ENCODE data around the gene CHIA.

The CHIA gene

DNA sequence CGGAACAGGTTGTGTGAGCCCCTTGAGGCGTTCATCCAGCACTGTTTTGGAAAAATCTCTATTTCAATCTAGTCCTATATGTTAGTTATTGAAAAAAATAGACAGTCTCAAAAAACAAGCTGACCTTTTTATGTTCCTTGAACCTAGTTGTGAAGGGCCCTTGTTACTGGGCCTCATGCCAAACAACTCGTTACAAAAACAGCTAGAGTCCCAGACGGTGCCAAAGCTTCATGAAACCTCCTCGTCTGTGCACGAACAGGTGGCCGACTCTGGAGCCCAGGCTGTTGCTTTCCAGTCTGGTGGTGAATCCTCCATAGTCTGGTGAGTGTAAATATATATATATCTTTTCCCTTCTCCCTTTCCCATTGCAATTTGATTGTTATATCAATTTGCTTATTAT, at the start of gene CHIA:
Gene CHIA (plus strand): TSS at position 222 of the 400 bp plus-strand sequence. CDS start 19,617 bp downstream, outside the sequence.
- DNase-seq (ENCODE audit: low read depth in 2 of 2), result no peak

DNA sequence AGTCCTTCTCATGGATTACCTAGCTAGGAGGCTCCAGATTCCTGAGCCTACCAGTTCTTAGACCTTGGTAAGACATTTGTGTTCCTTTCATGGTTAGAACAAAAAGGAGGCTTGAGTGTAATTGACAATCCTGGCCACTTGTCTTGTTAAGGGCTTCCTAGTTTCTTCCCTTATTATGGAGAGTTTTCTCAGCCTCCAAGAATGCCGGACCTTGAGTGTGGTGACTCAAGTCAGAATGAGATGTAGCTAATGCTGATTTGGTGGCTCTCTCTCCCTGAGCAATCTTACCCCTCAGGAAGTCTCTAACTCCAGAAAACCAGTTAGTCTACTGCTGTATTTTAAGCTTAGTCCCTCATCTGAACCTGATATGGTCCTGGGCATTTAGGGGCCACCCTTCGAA, 48.9 kb upstream of the CHIA start:
- DNase-seq (ENCODE audit: low read depth in 2 of 2), result no peak

DNA sequence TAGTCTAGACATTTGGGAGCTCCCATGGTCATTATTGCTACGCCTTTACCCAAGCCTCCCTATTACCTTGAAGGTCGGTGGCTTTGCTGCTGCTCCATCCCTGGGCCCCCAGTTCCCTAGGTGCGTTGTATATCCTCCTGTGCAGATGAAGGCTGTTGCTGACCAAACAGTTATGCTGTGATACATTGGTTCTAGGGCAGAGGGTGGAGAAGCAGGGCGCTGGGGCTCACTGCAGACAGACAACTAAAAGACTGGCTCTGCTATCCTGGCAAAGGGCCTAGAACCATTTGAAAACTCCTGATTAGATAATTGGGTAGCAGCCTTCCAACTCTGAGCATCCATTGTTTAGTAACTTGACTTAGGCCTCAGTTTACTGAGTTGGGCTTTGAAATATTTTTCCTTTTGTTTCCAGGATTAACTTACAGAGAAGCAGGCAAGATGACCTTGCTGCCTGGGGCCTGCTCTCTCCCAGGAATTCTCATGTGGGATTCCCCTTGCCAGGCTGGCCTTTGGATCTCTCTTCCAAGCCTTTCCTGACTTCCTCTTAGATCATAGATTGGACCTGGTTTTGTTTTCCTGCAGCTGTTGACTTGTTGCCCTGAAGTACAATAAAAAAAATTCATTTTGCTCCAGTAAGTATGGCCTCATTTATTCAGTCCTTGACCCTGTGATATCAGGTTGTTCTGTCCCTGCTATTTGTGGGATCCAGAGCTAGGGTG, 47.7 kb upstream of the CHIA start:
- DNase-seq (ENCODE audit: low read depth in 2 of 2), result no peak

DNA sequence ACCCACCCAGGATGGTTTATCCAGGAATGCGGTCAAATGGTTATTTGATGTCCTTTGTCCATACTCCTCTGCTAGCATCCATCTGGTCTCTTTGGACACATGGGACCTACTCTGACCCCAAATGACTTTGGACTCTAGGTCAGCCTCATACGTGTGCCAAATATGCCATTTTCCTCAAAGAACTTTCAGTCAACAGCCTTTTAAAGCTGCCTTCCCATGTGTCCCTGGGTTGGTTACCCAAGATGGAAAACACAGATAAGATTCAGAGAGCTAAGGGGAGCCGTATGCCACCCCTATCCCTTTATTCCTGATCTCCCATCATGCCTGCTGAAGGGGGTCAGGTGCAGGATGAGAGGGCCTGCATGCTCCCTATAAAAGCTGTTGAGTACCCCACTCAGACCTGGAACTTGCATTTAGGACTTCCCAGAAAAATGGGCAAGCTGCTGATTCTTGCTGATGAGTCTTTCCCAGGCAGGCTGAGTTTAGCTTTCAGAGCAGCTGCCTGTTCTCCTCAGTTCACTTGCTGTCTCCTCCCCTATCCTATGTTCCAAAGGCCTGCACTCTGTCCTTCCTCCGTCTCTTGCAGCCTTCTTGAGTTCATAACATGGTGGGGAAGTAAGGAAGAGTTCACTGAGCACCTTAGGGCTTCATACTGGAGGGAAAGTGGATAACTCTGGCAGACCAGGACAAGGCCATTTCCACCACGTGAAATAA, 43.4 kb upstream of the CHIA start:
- no peak for DNase-seq (ENCODE audit: low read depth in 2 of 2)

DNA sequence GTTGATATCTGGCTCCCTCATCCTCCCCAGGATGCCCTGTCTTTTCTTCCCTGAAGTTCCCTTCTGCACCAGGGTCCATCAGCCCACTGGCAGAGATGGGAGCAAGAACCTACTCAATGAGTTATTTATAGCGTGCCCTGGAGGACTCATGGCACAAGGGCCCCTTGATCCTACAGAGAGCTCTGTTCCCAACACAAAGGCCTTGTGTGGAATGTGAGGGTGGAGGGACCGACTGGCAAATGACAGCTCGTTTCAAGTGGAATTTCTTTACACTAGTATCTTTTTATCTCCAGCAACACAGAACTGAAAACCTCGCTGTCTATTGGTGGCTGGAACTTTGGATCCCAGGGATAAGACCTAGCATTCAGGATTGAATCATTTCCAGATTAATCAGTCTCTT, 40.7 kb upstream of the CHIA start:
- DNase-seq (ENCODE audit: low read depth in 2 of 2), result no peak

DNA sequence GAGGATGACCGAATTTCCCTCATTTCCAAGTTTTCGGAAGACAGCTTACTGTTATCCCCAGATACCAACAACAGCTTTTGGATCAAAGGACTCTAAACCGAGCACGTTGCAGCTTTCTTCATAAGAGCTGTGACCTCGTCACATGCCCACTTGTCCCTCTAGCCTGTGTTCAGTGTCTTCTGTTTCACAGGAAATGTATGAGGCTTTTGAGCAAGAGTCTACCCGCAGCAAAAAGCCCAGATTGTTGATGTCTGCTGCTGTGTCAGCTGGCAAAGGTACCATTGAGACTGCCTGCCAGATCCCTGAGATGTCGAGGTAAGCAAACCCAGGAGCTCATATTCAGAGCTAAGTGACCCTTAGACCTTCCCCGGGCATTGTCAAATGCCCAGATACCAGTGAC, 39.1 kb upstream of the CHIA start:
- DNase-seq (ENCODE audit: low read depth in 2 of 2), result no peak

DNA sequence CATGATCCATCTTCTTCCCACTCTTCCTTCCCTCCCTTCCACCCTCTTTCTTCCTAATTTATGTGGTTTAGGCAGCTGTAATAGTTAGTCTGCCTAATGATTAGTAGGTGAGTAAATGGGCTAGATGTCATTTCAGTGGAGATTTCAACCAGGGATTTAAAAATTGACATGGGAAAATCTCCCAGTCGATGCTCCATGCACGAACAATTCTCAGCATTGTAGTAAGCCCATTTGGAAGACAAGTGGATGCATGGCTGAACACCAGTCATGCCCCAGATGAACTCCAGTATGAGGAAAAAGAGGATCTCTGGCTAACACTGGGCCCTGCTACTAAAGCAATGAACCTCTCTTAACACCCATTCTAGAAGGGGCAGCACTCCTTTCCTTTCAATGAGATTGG, 37.9 kb upstream of the CHIA start:
- no peak for DNase-seq (ENCODE audit: low read depth in 2 of 2)

DNA sequence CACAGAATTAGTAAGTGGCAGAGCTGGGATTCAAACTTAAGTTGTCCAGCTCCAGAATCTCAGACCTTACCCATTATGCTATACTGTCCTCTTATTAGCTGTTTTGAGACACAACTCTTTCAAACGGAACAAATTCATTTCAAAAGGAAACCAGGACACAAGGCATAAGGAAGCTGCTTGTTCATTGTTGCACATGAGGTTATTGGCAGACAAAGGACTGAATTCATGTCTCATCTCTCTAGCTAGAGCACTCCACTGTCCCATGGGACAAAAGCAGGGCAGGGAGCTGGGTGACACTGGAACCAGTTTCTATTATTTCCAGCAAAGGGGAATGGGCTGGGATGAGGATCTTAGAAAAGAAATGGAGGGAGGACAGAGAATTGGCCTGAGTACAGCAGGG, 36.8 kb upstream of the CHIA start:
- DNase-seq (ENCODE audit: low read depth in 2 of 2), result no peak

DNA sequence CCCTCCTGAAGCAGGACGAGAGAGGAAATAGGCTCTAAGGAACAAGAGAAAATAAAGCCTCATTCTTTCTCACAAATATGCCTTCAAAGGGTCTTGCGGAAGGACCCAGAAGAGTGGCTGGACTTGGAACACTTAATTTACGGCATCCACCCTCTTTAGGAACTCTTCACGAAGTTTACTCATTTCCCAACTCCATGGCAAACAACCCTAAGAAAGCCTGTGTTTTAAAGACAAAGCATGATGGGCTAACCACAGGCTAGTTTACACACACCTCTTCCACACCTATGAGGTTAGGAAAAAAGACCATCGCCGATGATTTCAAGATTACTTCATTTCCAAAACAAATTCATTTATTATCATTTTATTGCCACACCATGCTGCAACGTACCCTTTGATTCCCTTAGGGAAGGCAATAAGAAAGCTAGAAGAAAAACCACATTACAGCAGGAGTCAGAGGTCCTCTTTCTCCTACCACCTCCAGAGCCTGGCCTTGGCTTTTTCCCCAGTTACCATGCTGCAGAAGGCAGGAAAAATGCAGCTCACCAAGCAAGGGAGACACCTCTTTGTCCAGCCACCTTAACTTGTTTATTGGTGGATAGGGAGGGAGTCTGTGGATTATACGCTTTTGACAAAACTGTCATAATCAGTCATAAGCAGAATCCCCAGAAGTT, 33.5 kb upstream of the CHIA start:
- no peak for DNase-seq (ENCODE audit: low read depth in 2 of 2)

DNA sequence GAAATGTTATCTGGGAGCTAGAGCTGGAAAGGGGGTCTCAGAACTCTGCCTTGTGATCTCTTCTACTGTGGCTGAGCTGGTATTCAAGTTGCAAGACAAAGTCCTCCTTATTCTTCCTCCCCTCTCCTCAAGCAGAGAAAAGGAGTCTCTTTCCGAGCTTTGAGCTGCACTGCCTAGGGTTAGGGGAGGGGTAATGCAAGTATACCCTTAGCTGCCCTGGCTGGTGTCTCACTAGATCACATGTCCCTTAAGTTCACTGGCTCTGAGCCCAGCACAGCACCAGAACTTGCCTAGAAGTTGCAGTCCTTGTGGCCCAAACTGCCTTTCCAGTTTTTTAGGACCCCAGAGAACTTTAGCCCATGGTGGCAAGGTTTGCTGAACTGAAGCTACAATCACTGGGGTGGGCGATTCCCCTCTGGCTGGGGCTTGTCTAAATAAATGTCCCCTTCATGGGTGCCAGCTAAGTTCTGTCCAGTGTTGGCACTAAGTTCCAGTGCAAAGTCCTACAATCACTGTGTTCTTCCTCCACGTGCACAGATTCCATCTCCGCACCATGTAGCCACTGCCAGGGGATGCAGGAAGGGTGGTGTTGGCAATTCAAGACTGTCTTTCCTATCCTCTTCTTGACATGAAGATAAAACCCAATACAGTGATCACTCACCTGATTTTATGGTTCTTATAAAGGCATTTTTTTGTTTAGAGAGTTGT, 22.7 kb upstream of the CHIA start:
- DNase-seq (ENCODE audit: low read depth in 2 of 2), result no peak

DNA sequence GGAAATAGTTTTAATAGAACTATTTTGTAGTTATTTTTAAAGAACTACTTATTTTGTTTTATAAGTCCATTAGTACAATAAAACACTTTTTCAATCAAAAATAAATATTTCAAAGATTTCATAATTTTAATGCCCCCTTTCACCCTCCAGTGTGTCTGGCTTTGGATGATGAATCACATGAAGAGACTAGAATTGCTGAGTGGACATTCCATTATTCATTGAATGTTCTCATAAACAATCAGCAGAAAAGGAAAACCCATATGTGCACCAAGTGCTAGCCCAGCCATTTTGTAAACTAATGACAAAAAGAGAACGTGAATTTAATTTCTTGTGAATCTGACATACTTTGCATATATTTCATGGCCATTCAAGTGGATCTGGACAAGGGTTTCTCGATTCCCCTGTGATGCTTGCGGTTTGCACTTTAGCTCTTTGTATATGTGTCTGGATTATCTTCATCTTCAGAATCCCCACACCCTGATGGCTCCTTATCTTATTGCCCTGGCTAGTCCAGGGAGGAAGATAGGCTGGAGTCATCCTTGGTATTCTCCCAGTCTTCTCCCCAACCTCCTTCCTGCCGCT, 20.7 kb upstream of the CHIA start:
- DNase-seq (ENCODE audit: low read depth in 2 of 2), result no peak

DNA sequence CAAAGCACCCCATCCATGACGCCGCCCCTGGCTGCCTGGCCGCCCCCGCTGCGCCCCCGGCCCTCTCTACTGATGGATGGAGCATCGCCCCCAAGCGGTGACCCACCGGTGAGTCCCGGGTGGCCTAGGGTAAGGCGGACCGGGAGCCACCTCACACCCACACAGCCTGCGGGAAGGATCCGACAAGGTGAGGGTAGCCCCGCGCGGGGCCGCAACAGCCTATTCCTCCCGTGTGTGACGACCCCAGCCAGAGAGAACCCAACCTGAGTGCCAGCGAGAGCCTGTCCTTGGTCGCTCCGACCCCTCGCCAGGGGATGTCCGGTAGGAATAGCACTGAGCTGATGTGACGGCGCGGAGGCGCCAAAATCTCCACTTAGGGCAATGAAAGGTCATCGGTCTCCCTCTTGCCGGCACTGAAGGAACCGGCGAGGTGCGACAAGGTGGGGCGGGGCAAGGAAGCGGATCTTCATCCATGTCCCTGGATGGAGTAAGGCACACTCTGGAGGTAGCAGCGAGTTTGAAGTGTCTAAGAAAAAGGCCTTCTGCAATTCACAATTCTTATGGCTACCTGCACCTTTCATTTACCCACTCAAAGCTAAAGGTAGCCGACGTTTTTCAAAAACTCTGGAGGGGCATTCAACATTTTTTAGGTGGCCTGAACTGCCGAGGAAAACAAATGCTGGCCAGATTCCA, 19.7 kb upstream of the CHIA start:
- no peak for DNase-seq (ENCODE audit: low read depth in 2 of 2)

DNA sequence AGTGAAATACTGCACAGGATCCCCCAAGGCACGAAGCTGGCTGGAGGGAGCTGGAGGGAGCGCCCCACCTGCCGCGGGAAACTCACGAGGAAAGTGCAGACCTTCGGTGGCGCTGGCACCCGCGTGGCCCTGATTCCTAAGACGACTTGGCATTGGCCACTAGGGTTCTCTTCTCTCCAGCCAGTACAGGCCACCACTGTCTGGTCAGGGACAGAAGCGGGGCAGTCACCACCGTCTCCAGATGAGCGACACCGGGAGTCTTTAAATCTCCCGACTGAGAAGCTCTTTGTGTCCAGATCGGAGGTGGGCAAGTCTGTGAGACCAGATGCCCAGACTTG, 19.2 kb upstream of the CHIA start:
- no peak for DNase-seq (ENCODE audit: low read depth in 2 of 2)

DNA sequence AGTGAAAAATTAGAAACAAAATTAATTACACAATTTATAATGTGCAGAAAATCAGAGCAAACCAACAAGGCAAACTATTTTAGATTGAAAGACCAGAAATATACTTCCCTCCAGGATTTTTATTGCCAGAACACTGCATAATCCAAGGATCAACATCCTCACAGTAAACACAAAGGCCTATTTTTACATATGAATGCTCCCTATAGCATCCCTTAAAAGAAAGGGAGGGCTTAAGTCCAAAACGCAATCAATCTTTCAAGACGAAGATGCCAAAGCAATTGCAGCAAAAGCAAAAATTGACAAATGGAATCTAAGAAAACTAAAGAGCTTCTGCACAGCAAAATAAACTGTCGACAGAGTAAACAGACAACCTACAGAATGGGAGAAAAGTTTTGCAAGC, 18.6 kb upstream of the CHIA start:
- no peak for DNase-seq (ENCODE audit: low read depth in 2 of 2)

DNA sequence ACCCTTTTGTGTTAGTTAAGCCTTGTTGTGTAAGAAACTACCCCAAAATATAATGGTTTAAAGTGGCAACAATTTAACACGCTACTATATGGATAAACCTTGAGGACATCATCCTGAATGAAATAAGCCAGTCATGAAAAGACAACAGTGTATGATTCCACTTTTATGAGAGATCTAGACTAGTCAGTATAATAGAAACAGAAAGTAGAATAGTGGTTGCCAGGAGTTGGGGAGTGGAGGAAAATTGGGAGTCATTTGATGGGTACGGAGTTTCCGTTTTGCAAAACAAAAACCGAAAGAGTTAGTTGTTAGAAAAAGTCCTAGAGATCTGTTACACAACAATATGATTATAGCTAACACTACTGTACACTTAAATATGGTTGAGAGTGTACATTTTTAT, 16.0 kb upstream of the CHIA start:
- no peak for DNase-seq (ENCODE audit: low read depth in 2 of 2)

DNA sequence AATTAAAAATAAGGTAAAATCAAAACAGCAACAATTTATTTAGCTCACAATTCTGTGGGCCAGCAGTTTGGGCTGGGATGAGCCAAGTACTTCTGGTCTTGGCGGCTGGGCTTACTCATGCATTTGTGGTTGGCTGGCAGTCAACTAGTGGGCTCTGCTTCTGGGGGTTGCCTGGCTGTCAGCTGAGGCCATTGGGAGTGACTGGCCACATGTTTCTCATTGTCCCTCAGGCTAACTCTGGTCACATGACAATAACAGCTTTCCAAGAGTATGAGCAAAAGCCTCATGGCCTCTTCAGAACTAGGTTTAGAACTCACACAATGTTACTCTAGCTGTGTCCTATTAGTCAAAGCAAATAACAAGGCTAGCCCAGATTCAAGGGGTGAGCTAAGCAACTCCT, 15.6 kb upstream of the CHIA start:
- no peak for DNase-seq (ENCODE audit: low read depth in 2 of 2)

DNA sequence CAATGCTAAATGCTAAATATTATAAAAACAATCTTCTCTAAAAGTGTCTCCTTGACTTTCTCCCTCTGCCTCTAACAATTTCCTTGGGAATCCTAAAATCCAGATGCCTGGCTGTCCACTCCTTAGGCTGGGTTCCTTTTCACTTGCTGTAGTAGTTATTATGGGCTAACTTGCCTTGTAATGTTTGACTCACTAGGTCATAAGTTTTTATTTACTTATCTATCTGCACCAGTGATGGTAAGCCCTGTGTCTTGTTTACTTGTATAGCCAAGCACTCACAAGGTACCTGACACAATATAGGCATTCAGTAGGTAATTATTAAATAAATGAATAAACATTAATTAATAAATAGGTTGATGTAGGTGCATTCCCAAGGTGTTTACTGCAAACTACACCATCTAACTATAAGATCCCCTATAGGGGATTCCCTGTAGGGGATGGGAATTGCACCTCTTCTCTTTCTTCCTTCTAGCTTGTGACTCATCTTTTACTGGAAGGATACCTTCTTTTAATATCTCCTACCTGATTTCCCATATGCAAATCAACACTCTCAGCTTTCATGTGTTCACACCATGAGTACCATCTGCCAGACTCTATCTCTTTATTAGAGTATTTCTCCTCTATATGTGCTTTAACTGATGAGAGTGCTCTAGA, 14.7 kb upstream of the CHIA start:
- no peak for DNase-seq (ENCODE audit: low read depth in 2 of 2)

DNA sequence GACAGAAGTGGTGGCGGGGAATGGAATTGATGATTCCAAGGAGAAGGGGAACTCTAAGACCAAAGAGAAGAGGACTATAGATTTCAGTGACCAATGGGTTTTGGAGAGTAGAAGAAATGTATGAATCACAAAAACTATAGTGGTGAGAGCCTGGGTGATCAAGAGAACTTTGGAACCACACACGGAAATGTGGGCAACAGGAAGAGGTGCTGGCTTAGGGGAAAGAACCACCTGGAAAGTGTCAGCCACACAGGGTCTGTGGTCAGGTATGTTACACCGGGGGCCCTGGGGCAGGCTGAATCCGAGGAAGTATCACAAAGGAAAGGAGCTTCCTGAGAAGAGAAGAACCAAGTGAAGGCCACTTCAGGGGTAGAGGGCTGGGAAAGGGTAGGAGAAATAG, 11.5 kb upstream of the CHIA start:
- no peak for DNase-seq (ENCODE audit: low read depth in 2 of 2)

DNA sequence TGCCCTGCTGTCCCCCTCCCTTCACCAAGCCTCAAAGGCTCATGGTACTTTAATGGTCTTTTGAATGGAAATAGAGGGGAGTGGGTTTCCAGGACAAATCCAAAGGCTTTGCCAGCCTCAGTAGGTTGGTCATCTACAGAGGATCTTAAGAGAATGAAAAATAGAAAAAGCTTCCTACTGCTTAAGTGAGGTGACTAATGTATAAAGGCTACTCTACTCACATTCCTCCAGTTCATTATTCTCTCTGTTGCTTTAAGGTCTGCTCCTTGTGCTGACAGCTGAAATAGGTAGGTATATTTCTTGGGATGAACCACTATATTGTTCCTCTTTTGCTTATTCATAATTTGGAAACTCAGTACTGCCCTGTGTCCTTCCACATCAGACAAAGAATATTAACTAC, 10.4 kb upstream of the CHIA start:
- DNase-seq (ENCODE audit: low read depth in 2 of 2), result no peak

DNA sequence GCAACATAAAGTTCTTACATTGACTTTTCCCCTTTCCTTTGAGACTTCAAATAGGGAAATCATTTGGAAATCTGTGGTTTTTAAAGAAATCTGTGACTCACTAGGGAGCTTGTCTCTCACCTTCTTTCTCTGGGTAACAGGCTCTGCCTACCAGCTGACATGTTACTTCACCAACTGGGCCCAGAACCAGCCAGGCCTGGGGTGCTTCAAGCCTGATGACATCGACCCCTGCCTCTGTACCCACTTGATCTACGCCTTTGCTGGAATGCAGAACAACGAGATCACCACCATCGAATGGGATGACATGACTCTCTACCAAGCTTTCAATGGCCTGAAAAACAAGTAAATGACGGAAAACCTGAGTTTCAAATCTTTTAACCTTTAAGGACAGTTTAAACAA, 9.2 kb upstream of the CHIA start:
- DNase-seq (ENCODE audit: low read depth in 2 of 2), result no peak

DNA sequence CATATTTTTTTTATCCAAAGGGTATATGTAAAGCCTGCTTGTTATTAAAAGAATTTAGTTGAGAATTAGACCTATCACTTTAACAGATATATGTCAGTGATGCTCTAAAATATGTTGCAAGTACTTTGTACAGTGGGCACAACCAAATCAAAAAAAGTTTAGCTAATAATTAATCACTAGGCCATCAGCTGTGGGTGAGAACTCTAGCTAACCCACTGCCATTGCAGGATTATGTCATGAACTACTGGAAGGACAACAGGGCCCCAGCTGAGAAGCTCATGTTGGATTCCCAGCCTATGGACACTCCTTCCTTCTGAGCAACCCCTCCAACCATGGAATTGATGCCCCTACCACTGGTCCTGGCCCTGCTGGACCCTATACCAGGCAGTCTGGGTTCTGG, 6.8 kb upstream of the CHIA start:
- DNase-seq (ENCODE audit: low read depth in 2 of 2), result no peak

Data from activated CD8-positive, alpha-beta memory T cell treated with anti-CD3 and anti-CD28 coated beads for 4 hours (primary cell).